Keratinocyte (primary cell): ENCODE measurements around the gene CCDC28A. TPM values are rescaled to one million over a fixed set of nuclear protein-coding genes. Genes with fewer than 3 reads are reported as not detected.

Source experiments
- DNase-seq: peaks from one replicate; pipeline ENCODE4 v3.0.0-alpha.2; 2011; ENCODE audit warnings: low read depth, missing footprints, low spot score
- FAIRE-seq: peaks from 2 replicates; lab custom pipeline; 2011; peaks lifted over from hg19 to GRCh38; lab: Jason Lieb, UNC
- H2AFZ ChIP-seq: 2 replicates; pipeline ENCODE4 v1.6.0; 2012; ENCODE audit warnings: low read length, control low read depth, inconsistent platforms; ENCODE audit not compliant: control insufficient read depth
- H3K27ac ChIP-seq: 2 replicates; pipeline ENCODE4 v1.5.1; 2011; ENCODE audit warnings: low read length; ENCODE audit not compliant: control insufficient read depth, insufficient read depth
- H3K27me3 ChIP-seq: 3 replicates; pipeline ENCODE4 v1.6.0; 2011; ENCODE audit warnings: low read length; ENCODE audit not compliant: control insufficient read depth, insufficient read depth; ENCODE audit errors: extremely low read depth
- H3K36me3 ChIP-seq, 2 experiments: 2 replicates in 1 of 2; 3 replicates in 1 of 2; pipeline ENCODE4 v1.5.1; 2011; ENCODE audit warnings: low read length in 2 of 2, mild to moderate bottlenecking in 1 of 2; ENCODE audit not compliant: control insufficient read depth in 2 of 2, insufficient read depth in 2 of 2; ENCODE audit errors: extremely low read depth in 1 of 2
- H3K4me1 ChIP-seq: 3 replicates; pipeline ENCODE4 v1.5.1; 2011; ENCODE audit warnings: low read length; ENCODE audit not compliant: control insufficient read depth, insufficient read depth; ENCODE audit errors: extremely low read depth
- H3K4me2 ChIP-seq: 3 replicates; pipeline ENCODE4 v1.6.0; 2011; ENCODE audit warnings: low read depth, low read length; ENCODE audit not compliant: control insufficient read depth, insufficient read depth; ENCODE audit errors: extremely low read depth
- H3K4me3 ChIP-seq, 3 experiments: fragments of 200-600 bp in 1 of 3; sonication (generic) in 1 of 3; 2 replicates in 2 of 3; 3 replicates in 1 of 3; pipeline ENCODE4 v1.5.1; 2011 to 2016; ENCODE audit warnings: low read length in 3 of 3, mild to moderate bottlenecking in 3 of 3, control low read depth in 2 of 3, inconsistent platforms in 1 of 3, low read depth in 1 of 3, mixed read lengths in 1 of 3, mixed run types in 1 of 3, moderate library complexity in 1 of 3; ENCODE audit not compliant: control insufficient read depth in 2 of 3, insufficient read depth in 2 of 3; ENCODE audit errors: extremely low read depth in 1 of 3
- H3K79me2 ChIP-seq: 2 replicates; pipeline ENCODE4 v1.6.0; 2012; ENCODE audit warnings: low read length; ENCODE audit not compliant: control insufficient read depth, insufficient read depth
- H3K9ac ChIP-seq: 3 replicates; pipeline ENCODE4 v1.6.0; 2011; ENCODE audit warnings: low read length; ENCODE audit not compliant: control insufficient read depth, insufficient read depth; ENCODE audit errors: extremely low read depth
- H3K9me1 ChIP-seq: 3 replicates; pipeline ENCODE4 v1.6.0; 2011; ENCODE audit warnings: low read length; ENCODE audit not compliant: control insufficient read depth, insufficient read depth; ENCODE audit errors: extremely low read depth
- H3K9me3 ChIP-seq: 2 replicates; pipeline ENCODE4 v1.5.1; 2012; ENCODE audit warnings: low read depth, low read length; ENCODE audit not compliant: control insufficient read depth
- H4K20me1 ChIP-seq: 3 replicates; pipeline ENCODE4 v1.6.0; 2011; ENCODE audit warnings: low read length; ENCODE audit not compliant: control insufficient read depth, insufficient read depth; ENCODE audit errors: extremely low read depth
- CTCF ChIP-seq, 3 experiments: IDR thresholded peaks in 1 of 3; conservative IDR thresholded peaks in 1 of 3; optimal IDR thresholded peaks in 1 of 3; 2 replicates in 2 of 3; 3 replicates in 1 of 3; pipeline versions ENCODE3 to v1.5.1; 2011; ENCODE audit warnings: low read length in 3 of 3, mild to moderate bottlenecking in 3 of 3, moderate library complexity in 2 of 3, control low read depth in 1 of 3, inconsistent platforms in 1 of 3; ENCODE audit not compliant: insufficient read depth in 2 of 3; ENCODE audit errors: extremely low read depth in 1 of 3
- EZH2 ChIP-seq: IDR thresholded peaks from one replicate; pipeline ENCODE4 v1.6.1; 2012; ENCODE audit warnings: inconsistent platforms, mild to moderate bottlenecking, low read length, moderate library complexity
- dilution Hi-C: fragments of 300-500 bp; cut with MboI; formaldehyde crosslinking; loops from one replicate; pipeline ENCODE4 v1.7.0; 2020; ENCODE audit warnings: low sequenced_read_pairs; ENCODE audit not compliant: extremely low pct_ligation_motif_present
- polyA plus RNA-seq, 5 experiments: library from polyadenylated mRNA; depleted of rRNA in 3 of 5; stranded (reverse) in 3 of 5; stranded (forward) in 1 of 5; unstranded in 1 of 5; fragments of >200 nt; gene quantifications; 1 replicate in 1 of 5; 2 replicates in 3 of 5; 3 replicates in 1 of 5; pipeline versions ENCODE4 v1.2.1 to v1.2.3, GENCODE V29; 2011 to 2012; ENCODE audit warnings: missing spikeins in 2 of 5, low read depth in 1 of 5, low replicate concordance in 1 of 5

Gene CCDC28A
- polyA plus RNA-seq, 1 donor (not counting 4 experiments of a cell fraction or from before 2014, with no cell fraction given): 8.9 TPM

- H3K27ac ChIP-seq: no peak overlapping the region
- H2AFZ ChIP-seq: no peak overlapping the region
- H3K9me1 ChIP-seq: no peaks in the 10 kb centered on the region
- no peak overlapping the region for H3K4me2 ChIP-seq
- no peaks in the 10 kb centered on the region for H4K20me1 ChIP-seq
- FAIRE-seq: no peak
- H3K9me3 ChIP-seq: no peaks in the 10 kb centered on the region
- H3K4me3 ChIP-seq: no peak overlapping the region
- H3K27me3 ChIP-seq: no peaks in the 10 kb centered on the region
- no peak overlapping the region for H3K9ac ChIP-seq
- no peaks in the 10 kb centered on the region for H3K36me3 ChIP-seq
- H3K79me2 ChIP-seq: no peaks in the 10 kb centered on the region
- dilution Hi-C loops: no loop called here
- TF ChIP-seq EZH2: no peak
- no peak for DNase-seq
- peaks cover 4% of the 10 kb centered on the region for H3K4me1 ChIP-seq
These were observed 36.1 kb downstream of the CCDC28A start for GRCh38 chr6:138809677-138810076.

GRCh38 chr6:138811866-138812265, 38.3 kb downstream of the CCDC28A start:
- Histone ChIP-seq H3K36me3 (no peaks in the 10 kb centered on the region), H3K27ac (no peak overlapping the region), H3K9me3 (no peaks in the 10 kb centered on the region), H4K20me1 (no peaks in the 10 kb centered on the region), H2AFZ (no peak overlapping the region), H3K79me2 (no peaks in the 10 kb centered on the region), H3K4me2 (no peak overlapping the region), H3K9ac (no peak overlapping the region), H3K4me3 (no peak overlapping the region), H3K9me1 (no peaks in the 10 kb centered on the region), H3K27me3 (no peaks in the 10 kb centered on the region), H3K4me1 (peaks cover 15% of the 10 kb centered on the region)
- DNase-seq (no peak), FAIRE-seq (no peak)
- dilution Hi-C loops: no loop called here
- TF ChIP-seq CTCF (optimal IDR thresholded peaks at IDR 0.05 in 1 of 3, IDR thresholded peaks at IDR 0.05 in 1 of 3, conservative IDR thresholded peaks at IDR 0.05 in 1 of 3; ENCODE audit: extremely low read depth in 1 of 3, insufficient read depth in 2 of 3, low read length in 3 of 3): no peak
- no peak for TF ChIP-seq EZH2

GRCh38 chr6:138814179-138814834, 40.7 kb downstream of the CCDC28A start:
- H3K79me2 ChIP-seq: no peaks in the 10 kb centered on the region
- FAIRE-seq (no peak), DNase-seq (no peak)
- dilution Hi-C loops: no loop called here
- no peaks in the 10 kb centered on the region for H3K36me3 ChIP-seq
- H4K20me1 ChIP-seq: no peaks in the 10 kb centered on the region
- TF ChIP-seq EZH2: no peak
- TF ChIP-seq CTCF (optimal IDR thresholded peaks at IDR 0.05 in 1 of 3, IDR thresholded peaks at IDR 0.05 in 1 of 3, conservative IDR thresholded peaks at IDR 0.05 in 1 of 3; ENCODE audit: extremely low read depth in 1 of 3, insufficient read depth in 2 of 3, low read length in 3 of 3): no peak
- H3K9ac ChIP-seq: no peak overlapping the region
- H3K9me3 ChIP-seq: no peaks in the 10 kb centered on the region
- no peaks in the 10 kb centered on the region for H3K27me3 ChIP-seq
- peaks cover 33% of the 10 kb centered on the region for H3K4me1 ChIP-seq
- H3K27ac ChIP-seq: no peak overlapping the region
- H3K4me2 ChIP-seq: no peak overlapping the region
- no peaks in the 10 kb centered on the region for H3K9me1 ChIP-seq
- H2AFZ ChIP-seq: no peak overlapping the region
- no peak overlapping the region for H3K4me3 ChIP-seq
